ENCODE measurements around the gene USP25. TPM values are rescaled to one million over a fixed set of nuclear protein-coding genes. Genes with fewer than 3 reads are reported as not detected.

USP25 gene
- total RNA-seq, 1 experiment from 2014 or later, result 42.0 TPM

- DNase-seq (ENCODE audit: low spot score), result no peak
- H3K9me3 Mint-ChIP-seq, result peaks cover 7% of the 10 kb centered on the region
- POLR2A ChIA-PET, result no interaction called here
Observed at GRCh38 chr21:15692711-15693110, 37.1 kb upstream of the USP25 start.

GRCh38 chr21:15695241-15695640 is 34.5 kb upstream of the USP25 start:
- H3K27ac Mint-ChIP-seq, result no peak overlapping the region
- ATAC-seq, result no peak
- H3K9me3 Mint-ChIP-seq, result peaks cover 17% of the 10 kb centered on the region
- H3K4me3 Mint-ChIP-seq, result no peak overlapping the region
- ChIA-PET CTCF (no interaction called here), POLR2A (no interaction called here)
- no peaks in the 10 kb centered on the region for H3K27me3 Mint-ChIP-seq (ENCODE audit: low read depth)
- H3K36me3 Mint-ChIP-seq, result no peaks in the 10 kb centered on the region
- H3K4me1 Mint-ChIP-seq, result peaks cover 4% of the 10 kb centered on the region; the same call in 1 of the 2 replicates
- no peak for DNase-seq (ENCODE audit: low spot score)
- no peak for TF ChIP-seq RELA (CRISPR knock-in tag; IDR thresholded peaks at IDR 0.05; ENCODE audit: borderline replicate concordance)
- TF ChIP-seq, protein P1, sequence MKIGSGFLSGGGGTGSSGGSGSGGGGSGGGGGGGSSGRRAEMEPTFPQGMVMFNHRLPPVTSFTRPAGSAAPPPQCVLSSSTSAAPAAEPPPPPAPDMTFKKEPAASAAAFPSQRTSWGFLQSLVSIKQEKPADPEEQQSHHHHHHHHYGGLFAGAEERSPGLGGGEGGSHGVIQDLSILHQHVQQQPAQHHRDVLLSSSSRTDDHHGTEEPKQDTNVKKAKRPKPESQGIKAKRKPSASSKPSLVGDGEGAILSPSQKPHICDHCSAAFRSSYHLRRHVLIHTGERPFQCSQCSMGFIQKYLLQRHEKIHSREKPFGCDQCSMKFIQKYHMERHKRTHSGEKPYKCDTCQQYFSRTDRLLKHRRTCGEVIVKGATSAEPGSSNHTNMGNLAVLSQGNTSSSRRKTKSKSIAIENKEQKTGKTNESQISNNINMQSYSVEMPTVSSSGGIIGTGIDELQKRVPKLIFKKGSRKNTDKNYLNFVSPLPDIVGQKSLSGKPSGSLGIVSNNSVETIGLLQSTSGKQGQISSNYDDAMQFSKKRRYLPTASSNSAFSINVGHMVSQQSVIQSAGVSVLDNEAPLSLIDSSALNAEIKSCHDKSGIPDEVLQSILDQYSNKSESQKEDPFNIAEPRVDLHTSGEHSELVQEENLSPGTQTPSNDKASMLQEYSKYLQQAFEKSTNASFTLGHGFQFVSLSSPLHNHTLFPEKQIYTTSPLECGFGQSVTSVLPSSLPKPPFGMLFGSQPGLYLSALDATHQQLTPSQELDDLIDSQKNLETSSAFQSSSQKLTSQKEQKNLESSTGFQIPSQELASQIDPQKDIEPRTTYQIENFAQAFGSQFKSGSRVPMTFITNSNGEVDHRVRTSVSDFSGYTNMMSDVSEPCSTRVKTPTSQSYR (CRISPR knock-in tag; IDR thresholded peaks at IDR 0.05), result no peak
- no peak for TF ChIP-seq NFATC4 (CRISPR knock-in tag; IDR thresholded peaks at IDR 0.05)
- TF ChIP-seq ATF3 (CRISPR knock-in tag; conservative IDR thresholded peaks at IDR 0.05), result no peak
- no peak for TF ChIP-seq TCF7 (CRISPR knock-in tag; IDR thresholded peaks at IDR 0.05; ENCODE audit: low read depth)
- no peak for TF ChIP-seq SP1 (CRISPR knock-in tag; conservative IDR thresholded peaks at IDR 0.05)
- TF ChIP-seq ZNF263 (CRISPR knock-in tag; IDR thresholded peaks at IDR 0.05; ENCODE audit: low read depth), result no peak
- TF ChIP-seq OVOL2 (CRISPR knock-in tag; IDR thresholded peaks at IDR 0.05; ENCODE audit: borderline replicate concordance), result no peak
- no peak for TF ChIP-seq ZNF138 (CRISPR knock-in tag; conservative IDR thresholded peaks at IDR 0.05)

More at GRCh38 chr21:15692711-15693110, 37.1 kb upstream of the USP25 start:
- Mint-ChIP-seq H3K36me3 (no peaks in the 10 kb centered on the region), H3K4me1 (peaks cover 4% of the 10 kb centered on the region; the same call in 1 of the 2 replicates), H3K4me3 (no peak overlapping the region), H3K27ac (no peak overlapping the region), H3K27me3 (ENCODE audit: low read depth) (no peaks in the 10 kb centered on the region)
- CTCF ChIA-PET, result no interaction called here
- TF ChIP-seq NFE2L1 (CRISPR knock-in tag; IDR thresholded peaks at IDR 0.05) (no peak), GTF2I (CRISPR knock-in tag; conservative IDR thresholded peaks at IDR 0.05) (no peak), TP53 (CRISPR knock-in tag; IDR thresholded peaks at IDR 0.05) (no peak), HMGA2 (CRISPR knock-in tag; IDR thresholded peaks at IDR 0.05) (no peak), GABPB1 (CRISPR knock-in tag; IDR thresholded peaks at IDR 0.05) (no peak), ZNF317 (CRISPR knock-in tag; IDR thresholded peaks at IDR 0.05; ENCODE audit: borderline replicate concordance, low read depth) (no peak), ATF3 (CRISPR knock-in tag; conservative IDR thresholded peaks at IDR 0.05) (no peak), NR3C1 (CRISPR knock-in tag; conservative IDR thresholded peaks at IDR 0.05; ENCODE audit: low read depth) (no peak), ZNF138 (CRISPR knock-in tag; conservative IDR thresholded peaks at IDR 0.05) (no peak), ZNF232 (CRISPR knock-in tag; IDR thresholded peaks at IDR 0.05) (no peak), ETV6 (CRISPR knock-in tag; IDR thresholded peaks at IDR 0.05) (no peak), ELF4 (CRISPR knock-in tag; IDR thresholded peaks at IDR 0.05; ENCODE audit: low read depth) (no peak), TEAD1 (CRISPR knock-in tag; IDR thresholded peaks at IDR 0.05) (no peak)
- TF ChIP-seq, protein P2, sequence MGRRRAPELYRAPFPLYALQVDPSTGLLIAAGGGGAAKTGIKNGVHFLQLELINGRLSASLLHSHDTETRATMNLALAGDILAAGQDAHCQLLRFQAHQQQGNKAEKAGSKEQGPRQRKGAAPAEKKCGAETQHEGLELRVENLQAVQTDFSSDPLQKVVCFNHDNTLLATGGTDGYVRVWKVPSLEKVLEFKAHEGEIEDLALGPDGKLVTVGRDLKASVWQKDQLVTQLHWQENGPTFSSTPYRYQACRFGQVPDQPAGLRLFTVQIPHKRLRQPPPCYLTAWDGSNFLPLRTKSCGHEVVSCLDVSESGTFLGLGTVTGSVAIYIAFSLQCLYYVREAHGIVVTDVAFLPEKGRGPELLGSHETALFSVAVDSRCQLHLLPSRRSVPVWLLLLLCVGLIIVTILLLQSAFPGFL (CRISPR knock-in tag; IDR thresholded peaks at IDR 0.05; ENCODE audit: borderline replicate concordance), result no peak
- TF ChIP-seq, protein P3, sequence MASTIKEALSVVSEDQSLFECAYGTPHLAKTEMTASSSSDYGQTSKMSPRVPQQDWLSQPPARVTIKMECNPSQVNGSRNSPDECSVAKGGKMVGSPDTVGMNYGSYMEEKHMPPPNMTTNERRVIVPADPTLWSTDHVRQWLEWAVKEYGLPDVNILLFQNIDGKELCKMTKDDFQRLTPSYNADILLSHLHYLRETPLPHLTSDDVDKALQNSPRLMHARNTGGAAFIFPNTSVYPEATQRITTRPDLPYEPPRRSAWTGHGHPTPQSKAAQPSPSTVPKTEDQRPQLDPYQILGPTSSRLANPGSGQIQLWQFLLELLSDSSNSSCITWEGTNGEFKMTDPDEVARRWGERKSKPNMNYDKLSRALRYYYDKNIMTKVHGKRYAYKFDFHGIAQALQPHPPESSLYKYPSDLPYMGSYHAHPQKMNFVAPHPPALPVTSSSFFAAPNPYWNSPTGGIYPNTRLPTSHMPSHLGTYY (CRISPR knock-in tag; IDR thresholded peaks at IDR 0.05), result no peak
- no peak for ATAC-seq
